Body of pancreas (tissue), 4 donors: ENCODE results near the gene GOSR2.

Source experiments
- POLR2A ChIP-seq, 3 donors: fragments of 450-650 bp; IDR thresholded peaks; one replicate each; pipeline ENCODE4 v1.6.1; 2016; ENCODE audit warnings: antibody characterized with exemption in 3 of 3, mild to moderate bottlenecking in 2 of 3
- TF ChIP-seq, protein P1 (sequence below), 7 experiments: fragments of 450-650 bp in 4 of 7; fragments of 200-600 bp in 3 of 7; sonication (generic) in 3 of 7; IDR thresholded peaks; one replicate each; pipeline ENCODE4 v1.5.1; 2016 to 2019; ENCODE audit warnings: antibody characterized with exemption in 7 of 7

DNA sequence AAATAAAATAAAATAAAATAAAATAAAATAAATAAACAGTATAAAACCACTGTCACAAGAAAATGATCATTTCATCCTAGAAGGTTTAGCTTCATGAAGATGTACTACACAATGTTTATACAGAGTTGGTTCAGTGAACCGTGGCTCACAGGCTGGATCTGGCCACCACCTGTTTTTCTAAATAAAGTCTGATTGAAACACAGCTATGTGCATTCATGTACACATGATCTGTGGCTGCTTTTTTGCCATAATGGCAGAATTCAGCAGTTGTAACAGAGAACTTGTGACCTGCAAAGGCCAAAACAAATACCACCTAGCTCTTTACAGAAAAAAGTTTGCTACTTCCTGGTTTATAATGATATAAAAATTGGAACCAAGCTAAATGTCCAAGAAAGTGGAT, 68.7 kb downstream of the GOSR2 start:
- TF ChIP-seq, protein P1, sequence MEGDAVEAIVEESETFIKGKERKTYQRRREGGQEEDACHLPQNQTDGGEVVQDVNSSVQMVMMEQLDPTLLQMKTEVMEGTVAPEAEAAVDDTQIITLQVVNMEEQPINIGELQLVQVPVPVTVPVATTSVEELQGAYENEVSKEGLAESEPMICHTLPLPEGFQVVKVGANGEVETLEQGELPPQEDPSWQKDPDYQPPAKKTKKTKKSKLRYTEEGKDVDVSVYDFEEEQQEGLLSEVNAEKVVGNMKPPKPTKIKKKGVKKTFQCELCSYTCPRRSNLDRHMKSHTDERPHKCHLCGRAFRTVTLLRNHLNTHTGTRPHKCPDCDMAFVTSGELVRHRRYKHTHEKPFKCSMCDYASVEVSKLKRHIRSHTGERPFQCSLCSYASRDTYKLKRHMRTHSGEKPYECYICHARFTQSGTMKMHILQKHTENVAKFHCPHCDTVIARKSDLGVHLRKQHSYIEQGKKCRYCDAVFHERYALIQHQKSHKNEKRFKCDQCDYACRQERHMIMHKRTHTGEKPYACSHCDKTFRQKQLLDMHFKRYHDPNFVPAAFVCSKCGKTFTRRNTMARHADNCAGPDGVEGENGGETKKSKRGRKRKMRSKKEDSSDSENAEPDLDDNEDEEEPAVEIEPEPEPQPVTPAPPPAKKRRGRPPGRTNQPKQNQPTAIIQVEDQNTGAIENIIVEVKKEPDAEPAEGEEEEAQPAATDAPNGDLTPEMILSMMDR (IDR thresholded peaks at IDR 0.05): no peak
- TF ChIP-seq POLR2A (IDR thresholded peaks at IDR 0.05): no peak
